D341Med (cell line): ENCODE results near the gene TRIO.

Source experiments
- DNase-seq: peaks from one replicate; pipeline ENCODE4 v3.0.0; 2012; ENCODE audit warnings: low spot score

The TRIO gene

DNA sequence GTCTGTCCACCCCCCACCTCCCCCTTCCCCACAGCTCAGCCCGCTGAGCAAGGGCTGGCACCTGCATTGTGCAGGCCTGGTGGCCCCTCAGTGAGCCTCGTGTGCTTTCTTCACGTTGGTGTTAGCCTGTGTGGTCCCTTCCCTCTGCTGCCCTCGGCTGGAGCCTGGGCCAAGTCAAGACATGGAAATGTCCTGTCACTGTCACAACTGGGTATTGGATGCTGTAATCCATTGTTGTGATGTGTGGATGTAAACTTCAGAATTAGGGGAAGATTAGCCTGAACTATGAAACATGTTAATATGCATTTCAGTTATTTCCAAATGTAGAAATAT, 103.9 kb downstream of the TRIO start:
- no peak for DNase-seq

DNA sequence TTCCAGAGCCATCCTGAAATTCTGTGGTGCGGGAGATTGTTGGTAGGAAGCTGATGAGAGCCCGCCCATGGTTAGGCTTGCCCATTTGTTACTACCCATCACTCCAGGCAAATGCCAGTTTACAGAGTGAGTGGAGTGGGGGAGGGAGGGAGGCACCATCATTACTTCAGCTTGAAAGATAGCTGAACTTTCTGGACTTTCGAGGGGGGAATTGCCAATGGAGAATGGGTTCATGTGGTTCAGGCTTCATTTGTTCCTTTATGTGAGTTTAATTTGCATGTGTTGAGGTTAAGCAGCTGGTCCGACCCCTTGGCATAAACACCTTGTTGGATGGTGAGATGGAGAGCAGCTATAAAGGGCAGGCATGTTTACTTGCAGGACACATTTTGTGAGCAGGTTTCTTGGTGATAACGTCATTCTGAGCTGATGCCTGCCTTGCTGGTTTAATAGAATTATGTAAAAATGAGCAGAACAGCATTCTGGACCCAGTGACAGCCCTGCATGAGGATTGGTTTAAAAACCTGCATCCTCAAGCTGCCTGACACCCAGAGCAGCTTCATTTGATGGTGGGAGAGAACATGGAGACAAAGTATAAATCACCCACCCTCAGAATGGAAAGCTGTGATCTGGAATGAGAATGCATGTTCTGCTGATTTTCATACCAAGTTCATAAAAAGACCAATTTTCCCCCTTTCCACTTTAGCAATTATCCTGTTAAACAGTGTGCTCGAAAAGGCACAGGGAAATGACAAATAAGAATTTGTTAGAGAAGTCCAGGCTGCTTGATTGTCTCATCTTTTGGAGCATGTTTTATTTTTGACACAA, 106.3 kb downstream of the TRIO start:
- no peak for DNase-seq

DNA sequence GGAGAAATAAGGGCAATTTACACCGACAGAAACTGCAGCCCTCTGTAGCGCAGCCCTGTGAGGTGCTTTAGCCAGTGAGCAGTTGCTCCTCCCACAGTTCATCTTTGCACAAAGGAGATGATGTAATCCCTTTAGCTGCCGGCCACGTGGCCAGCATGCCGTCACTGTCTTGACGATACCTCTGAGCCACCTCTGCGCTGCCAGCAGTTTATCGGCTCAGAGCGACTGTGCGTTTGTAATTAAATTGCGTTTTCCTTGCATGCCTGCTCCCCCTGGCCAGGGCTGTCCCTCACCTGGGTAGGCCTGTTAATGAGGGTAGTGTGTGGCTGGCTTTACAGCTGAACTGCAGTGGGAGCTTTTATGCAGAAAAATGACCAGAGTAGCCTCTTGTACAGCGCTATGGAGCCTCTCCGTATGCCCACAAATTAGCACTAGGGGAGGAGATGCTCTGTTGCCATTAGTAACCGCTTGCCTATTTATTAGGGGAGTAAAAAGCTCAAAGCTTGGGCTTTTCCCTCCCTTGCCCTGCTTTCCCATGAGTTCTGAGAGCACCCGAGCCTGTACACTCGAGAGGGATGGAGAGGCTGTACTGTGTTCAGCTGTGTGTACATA, 107.0 kb downstream of the TRIO start:
- peak; percentile 76 for DNase-seq

DNA sequence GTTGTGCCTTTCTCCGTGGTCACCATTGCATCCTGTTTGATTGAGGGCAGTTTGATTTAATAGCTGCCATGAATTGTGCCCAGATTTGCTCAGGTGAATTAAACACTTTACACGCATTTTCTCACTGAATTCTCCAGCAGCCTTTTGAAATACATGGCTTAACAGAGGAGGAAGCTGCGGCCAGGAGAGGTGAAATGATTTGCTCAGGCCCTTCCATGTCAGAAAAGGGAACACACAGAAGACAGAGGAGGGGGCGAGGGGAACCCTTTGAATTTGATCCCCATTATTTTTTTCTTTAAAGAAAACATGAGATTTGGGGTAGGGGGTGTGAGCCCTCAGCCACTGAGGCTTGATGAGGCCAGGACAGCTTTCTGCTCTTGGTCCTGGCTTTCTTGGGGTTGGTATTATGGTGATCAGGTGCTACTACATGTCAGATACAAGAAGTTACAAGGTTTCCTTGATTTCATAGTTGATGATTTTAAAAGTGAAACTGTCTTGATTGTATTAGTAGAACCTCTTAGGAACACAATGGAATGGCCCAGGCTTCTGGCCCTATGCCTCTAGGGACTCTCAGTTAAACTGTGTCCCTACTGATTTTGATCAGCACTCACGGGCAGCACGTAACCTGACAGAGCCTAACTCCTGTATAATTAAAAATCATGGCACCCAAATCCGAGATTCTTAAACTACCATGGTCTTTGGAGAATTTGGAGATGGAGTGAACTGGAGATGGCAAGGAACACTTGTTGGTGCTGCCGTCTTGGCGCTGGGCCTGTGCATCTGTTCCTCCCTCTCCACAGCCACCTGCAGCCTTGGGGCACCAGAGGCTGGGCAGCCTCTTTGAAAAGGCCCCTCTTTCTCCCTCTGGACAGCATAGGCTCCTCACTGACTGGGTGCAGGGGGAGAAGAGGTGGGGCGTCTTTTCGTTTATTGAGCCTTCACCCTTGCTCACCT, 107.9 kb downstream of the TRIO start:
- no peak for DNase-seq

DNA sequence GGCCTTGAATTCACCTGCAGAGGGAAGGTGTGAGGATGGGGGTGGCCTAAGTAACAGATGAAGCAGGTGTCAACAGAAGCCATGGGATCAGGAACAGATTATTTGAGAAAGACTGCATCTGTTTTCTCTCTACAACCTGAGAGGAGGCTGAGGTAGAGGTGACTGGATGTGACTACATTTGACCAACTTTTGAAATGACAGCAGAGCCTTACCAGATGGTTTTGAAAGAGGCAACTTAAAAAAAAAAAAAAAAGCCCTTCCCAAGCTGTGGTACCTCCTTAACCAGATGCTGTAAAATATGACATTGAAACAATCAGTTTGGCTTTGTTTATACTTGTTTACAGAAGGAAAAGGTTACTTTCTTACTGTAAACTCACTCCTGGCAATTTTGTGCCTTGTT, 108.6 kb downstream of the TRIO start:
- no peak for DNase-seq

DNA sequence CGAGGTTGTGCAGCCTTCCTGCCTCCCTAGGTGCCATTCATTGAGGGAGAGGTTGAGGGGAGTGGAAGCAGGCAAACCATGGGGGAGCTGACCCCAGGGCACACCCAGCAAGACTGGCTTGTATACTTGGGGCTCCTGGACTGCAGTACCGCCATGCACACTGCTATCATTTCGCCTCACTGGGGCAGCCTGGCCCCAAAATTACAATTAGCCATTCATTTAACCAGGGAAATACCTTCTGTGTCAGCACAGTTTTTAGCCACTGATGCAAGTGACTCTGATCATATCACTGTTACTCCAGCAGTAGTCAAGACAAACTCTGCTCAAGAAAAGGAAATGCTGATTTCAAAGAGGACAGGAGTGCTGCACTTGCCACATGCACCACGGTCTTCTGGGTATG, 109.7 kb downstream of the TRIO start:
- no peak for DNase-seq

DNA sequence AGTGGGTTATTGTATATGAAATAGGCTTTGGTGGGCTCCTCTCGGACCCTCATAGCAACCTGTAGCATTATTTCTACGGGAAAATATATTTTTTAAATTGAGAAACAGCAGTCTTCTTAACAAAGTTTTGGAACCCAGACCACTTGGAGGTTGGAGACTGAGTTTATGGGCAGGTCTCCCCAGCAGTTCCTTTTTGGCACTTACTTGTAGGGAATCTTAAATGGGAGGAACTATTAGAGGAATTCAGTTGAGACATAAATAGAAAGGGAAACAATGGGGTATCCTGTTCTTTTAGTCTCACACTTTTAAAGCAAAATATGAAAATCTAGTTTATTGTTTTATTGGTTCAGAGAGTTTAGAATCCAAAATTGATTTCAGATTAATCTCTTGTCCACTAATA, 111.5 kb downstream of the TRIO start:
- DNase-seq = no peak

DNA sequence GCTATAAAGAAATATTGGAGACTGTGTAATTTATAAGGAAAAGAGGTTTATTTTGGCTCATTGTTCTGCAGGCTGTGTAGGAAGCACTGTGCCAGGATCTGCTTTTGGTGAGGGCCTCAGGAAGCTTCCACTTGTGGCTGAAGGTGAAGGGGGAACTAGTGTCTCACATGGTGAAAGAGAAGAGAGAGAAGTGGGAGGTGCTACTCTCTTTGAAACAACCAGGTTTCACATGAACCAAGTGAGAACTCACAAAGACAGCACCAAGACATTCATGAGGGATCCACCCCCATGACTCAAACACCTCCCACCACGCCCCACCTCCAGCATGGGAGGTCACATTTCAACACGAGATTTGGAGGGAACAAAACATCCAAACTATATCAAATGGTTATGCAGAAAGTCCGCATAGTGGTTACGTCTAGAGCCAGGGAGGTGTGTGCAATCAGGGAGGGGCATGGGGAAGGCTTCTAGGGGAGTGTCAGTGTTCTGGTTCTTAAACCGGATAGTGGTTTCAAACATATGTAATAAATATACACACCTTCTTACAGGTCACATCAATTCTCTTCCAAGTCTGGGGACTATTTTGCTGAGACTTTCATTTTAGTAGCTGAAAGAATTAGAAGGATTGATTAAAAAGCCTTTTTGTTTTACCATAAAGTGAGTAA, 113.0 kb downstream of the TRIO start:
- DNase-seq = no peak

DNA sequence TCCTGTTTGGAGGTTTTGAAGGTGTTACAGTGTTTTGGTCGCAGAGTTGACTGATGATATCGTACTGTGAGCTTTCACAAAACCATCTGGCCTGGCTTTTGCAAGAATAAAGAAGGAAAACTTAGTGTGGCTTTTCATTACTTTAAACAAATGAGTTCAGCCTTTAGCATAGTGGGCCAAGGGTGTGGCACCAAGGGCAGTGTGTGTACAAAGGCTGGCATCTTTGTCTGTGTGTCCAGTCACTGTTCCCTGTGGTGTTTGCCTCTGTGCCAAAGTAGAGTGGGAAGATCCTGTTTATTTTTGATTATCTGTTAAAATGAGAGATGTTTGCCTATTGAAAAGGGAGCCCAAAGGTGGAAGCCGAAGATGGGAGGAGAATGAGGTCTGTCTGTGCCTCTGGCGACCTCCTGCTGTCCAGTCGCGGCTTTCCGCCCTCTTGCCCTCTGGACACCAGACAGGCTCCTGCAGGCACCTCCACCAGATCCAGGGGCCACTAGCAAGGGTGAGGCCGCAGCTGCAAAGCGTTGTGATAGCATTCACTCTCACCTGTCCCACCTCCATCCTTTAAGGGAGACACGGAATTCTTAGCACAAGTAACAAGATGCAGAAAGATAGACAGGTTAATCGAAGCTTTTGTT, 113.7 kb downstream of the TRIO start:
- no peak for DNase-seq

DNA sequence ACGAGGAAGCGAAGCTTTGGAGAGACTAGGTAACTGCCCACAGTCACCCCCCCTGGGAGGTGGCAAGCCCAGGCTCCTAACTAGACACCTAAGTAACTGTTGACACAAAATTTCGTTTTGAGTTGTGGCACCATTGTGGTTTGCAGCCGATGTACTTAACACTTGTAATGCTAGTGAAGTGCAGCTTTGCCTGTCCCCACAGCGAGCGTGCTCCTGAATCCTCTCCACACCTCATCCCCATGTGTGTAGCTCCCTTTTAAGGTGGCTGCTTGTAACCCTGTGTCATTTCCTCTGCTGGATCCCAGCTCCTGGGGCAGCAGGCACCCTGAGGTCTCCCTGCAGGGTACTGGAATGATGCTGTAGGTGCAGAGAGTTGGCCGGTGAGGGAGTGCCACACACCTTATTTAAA, 114.9 kb downstream of the TRIO start:
- DNase-seq = no peak

DNA sequence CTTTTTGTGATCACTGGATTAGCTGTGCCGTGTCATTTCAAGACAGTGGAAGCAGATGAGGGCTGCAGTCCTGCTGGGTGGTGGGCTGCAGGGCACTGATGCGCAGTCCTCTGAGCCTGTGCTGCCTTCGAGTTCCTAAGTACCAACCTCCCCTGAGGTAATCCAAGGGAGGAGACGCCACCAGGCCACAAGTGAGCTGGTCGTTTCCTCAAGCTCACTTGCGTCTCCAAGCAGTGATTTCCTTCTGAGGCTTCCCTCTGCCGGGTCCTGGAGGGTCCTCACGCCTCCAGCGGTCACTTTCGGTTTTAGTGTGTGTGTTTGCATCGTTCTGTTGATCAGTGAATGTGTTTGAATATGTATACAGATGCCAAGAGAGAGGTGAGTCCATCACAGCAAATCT, 115.7 kb downstream of the TRIO start:
- no peak for DNase-seq

DNA sequence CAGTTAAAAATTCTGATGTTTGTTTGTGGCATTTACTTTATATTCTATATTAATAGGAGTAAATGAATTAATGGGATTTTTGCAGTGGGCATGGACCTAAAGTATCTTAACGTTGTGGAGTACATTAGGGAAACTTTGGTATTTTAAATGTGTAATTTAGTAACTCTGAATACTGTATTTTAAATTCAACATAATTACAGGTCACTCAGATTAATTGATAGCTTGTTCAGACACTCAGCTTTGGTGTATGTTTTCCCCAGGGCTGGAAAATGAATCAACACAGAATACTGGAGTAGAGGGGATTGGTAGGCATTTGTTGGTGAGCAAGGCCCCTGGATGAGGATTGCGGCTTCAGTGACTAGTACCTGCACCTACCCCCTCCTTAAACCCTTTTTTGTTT, 117.5 kb downstream of the TRIO start:
- DNase-seq = no peak

DNA sequence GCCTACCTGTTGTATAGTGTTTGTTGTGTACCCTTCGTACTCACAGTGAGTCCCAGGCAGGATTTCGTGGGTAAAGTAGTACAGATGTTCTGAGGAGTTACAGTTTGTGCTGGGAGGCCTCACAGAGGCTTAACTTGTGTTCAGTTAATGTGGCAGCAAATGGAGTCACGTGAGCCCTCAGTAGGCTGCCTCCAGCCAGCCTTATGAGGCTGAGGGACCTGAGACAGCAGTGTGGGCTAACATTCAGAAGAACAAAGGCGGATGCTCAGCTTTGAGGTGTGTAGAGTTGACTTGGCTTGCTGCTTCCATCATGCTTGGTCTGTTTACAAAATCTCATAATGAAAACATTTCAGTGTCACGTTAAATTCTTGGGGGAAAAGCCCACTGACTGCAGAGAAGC, 118.1 kb downstream of the TRIO start:
- DNase-seq = no peak

DNA sequence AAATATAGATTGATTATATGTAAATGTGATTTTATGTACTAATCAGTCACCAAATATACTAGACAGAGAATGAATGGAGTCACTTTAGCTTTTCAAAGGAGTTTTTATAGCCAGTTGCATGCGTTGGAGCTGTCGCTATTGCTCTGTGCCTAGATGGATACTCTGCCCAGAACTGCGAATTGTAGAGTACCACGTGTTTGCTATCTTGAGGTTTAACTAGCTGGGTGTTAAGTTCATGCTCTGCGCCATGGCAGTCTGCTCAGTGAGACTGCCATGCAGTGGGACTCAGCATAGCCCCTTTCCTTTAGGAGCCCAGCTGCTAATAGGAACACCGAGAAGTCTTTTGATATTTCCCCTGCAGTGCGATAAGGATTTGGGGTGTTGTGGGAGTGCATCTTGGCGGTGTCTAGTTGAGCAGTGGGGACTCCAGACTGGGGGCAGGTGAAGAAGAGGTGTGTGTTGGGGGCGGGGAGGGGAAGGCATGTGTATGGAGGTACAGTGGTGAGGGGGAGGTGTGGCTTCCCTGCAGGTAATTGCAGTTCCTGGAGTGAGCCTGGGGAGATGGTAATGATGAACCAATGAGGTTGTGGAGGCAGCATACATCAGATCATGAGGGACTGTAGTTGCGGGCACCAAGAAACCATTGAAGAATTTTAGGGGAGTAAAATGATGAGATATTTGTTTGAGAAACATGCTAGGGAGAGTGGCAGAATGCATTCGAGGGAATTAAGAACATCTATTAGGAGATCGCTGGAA, 118.9 kb downstream of the TRIO start:
- no peak for DNase-seq

DNA sequence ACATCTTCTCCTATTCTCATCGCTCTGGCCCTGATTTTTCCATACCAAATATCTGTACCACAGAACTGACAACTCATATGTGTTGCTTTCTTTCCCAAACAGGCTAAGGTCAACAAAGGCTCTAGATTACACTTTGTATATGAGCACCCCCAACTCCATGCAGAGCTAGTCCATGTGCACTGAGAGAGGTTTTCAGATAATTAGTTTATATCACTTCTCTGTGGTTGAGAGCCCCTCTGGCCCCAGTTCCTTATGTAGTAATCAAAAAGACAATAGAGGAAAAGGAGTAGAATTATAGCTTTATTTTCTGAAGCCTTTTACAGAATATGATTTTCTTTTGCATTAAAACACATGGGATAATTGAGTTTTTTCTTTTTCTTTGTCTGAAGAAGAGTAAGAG, 120.0 kb downstream of the TRIO start:
- DNase-seq = no peak

DNA sequence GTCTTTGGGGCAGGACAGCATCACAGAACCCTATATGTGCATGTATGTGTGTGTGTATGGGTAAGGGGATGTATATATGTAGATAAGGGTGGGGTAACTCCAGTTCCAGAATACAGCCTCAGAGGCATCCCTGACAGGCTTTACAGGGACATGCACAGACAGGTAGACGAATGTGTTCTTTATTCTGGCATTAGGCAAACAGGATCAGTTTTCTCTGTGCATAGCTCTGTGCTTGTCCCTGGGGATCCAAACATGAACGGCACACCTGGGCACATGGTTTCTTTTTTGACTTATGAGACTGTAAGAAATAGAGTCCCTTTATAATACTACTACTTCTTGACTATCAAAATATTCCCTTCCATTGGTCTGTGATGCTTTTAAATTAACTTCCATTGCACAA, 120.6 kb downstream of the TRIO start:
- DNase-seq = no peak

DNA sequence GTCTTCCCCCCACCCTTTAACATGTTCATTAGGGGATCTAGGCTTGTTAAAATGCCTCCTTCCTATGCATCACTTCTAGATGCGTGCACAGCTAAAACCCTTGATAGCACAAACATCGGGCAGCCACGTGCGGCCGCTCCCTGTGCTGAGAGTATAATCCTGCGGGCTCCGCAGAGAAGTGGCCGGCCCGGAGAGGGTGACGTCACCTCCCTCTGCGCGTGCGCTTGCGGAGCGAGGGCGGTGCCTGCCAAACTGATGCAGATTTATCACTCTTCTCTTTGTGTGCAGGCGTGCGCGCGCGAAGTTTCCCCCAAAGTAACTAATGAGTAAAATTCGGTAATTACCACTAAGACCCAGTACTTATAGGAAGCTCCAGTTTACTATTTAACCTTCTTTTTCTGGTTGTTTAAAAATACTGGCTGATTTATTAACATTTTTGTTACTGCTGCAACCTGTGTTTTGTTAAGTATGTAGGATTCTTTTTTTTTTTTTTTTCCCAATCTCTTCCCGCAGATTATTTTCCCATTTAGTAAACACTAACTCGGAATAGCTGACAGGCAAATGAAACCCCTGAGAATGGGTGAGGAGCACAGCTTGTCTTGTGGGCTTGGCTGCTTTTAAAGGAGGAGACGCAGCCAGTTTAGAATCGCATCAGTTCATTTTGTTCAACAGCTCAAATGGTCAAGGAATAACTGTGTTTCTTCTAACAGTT, 121.6 kb downstream of the TRIO start:
- DNase-seq = peak; percentile 96

DNA sequence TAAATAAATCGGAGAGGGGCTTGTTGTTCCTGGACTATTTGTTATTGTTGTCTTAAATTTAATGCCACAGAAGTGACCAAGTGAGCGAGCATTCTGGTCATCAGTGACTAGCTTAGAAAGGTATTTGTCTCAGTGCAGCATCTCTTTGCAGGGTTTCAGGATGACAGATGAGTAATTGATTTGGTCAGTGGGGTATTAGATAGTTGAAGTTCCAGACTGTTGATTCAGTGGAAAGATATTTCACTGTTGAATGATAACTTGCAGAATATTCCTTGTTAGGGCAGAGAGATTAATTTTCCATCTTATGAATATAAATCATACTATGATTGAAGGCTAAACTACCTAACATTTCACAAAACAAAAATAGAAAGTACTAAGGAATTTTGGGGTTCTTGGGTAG, 122.4 kb downstream of the TRIO start:
- no peak for DNase-seq

DNA sequence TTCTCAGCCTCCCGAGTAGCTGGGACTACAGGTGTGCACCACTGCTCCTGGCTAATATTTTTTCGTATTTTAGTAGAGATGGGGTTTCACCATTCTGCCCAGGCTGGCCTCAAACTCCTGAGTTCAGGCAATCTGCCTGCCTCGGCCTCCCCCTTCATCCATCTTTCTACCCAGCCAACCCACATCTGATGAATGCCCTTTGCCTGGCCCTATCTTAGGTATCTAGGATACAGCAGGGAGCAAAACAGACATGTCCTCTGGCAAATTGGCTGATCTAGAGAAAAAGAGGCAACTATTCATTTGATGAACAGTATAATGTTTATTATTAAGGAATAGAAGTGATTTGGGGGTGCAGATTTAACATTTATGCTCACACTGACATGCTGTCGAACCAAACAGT, 123.0 kb downstream of the TRIO start:
- no peak for DNase-seq

DNA sequence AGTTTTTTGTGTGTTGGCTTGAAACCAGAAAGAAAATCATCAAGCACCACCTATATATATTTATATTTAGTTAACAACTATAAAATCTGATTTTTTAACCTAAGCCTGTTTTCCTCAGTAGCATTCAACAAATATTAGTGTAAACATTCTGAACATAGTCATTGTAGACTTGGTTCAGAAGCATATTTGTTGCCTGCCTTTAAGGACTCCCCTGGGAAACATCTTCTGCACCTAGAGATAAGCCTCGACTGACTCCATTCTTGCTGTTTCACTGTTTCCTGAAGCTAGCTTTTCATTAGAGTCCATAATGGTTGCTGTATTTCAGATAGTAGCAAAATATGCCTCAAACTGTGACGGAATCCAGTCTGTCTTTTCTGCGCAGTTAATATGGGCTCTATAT, 123.5 kb downstream of the TRIO start:
- no peak for DNase-seq
